HG03432 (cell line): ENCODE measurements around the gene OR52L1.

ENCODE experiments used
- ATAC-seq: cut with Tn5 transposase; IDR thresholded peaks from one replicate; pipeline ENCODE4 v1.9.1; 2021; ENCODE audit warnings: mild to moderate bottlenecking, moderate library complexity; ENCODE audit not compliant: unreplicated experiment

Gene OR52L1

GRCh38 chr11:5941951-5942350 is 44.8 kb downstream of the OR52L1 start, which contains the start of gene OR56A3:
Gene OR56A3, plus strand, starts transcription at chr11:5942251. Its CDS starts 5,096 bp downstream, at chr11:5947347.
- ATAC-seq: no peak

DNA sequence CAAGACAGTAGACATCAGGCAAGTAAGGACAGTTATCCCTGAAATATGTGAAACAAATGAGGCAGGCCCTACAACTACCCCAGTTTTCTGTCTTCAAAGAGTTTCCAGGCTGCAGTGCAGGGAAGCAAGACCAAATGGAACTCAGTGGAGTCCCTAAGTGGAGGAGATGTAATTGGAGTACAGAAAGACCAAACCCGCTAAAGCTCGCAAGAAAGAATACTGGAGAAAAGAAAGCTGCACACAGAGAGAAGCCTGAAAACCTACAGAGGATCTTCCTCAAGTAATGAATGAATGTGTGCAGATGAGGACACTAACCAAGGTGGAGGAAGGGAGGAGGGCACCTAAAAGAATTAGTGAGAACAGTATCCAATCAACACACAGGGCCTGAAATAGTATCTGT is 46.0 kb downstream of the OR52L1 start:
- no peak for ATAC-seq

DNA sequence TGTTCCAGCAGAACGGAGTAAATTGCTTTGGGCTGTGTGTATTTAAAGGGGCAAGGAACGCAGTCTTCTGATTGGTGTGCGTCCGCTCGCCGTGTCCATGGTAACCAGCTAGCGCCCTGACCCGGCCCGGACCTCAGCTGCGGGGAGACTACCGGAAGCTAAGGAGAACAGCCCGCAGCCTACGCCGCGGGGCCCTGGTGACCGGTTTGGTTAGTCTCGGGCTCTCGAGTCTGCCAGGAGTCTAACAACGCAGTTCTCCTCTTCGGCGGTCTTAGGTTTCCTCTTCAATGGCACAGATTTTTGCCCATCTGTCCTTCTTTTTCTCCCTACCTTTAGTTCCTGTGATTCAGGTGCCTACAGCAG is 48.2 kb downstream of the OR52L1 start:
- no peak for ATAC-seq

DNA sequence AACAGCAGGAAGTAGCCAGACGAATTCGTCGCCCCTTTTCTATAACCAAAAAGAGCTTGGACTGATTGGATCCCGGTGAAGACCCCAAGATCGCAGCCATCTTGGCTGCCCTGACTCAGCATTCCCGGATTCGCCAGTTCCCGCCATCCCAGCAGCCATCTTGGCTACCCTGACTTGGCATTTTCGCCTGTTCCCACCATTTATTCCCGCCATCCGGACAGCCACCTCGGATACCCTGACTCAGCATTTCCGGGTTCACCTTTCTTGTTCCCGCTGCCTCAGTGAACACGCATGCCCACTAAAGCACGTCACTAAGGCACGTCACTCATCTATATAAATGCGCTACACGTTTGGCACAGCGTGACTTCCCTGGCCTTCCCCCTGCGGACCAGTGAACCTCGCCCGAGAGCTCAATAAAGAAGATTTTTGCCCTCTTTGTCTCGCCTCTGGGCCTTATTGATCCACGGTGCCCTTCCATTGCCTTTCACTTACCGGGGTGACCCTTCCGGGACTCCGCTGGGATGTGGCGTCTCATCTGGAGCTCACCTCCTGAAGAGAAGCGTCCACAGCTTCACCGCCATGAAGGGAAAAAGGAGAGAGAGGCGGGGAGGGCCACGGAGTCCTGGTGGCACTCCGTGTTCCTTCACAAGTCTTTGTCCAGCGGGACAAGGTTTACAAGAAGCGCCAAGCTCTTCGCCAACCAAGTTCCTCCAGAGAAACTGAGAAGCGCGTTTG is 48.8 kb downstream of the OR52L1 start:
- ATAC-seq: no peak
